ENCODE measurements around the gene CPNE7.

The CPNE7 gene

GRCh38 chr16:89565506-89566372 is 9.8 kb upstream of the CPNE7 start (continued):
- TF ChIP-seq ZNF529 (tag by site-specific recombination; IDR thresholded peaks at IDR 0.05; ENCODE audit: insufficient replicate concordance) (no peak), ZNF488 (tag by site-specific recombination; IDR thresholded peaks at IDR 0.05) (no peak), ZSCAN30 (tag by site-specific recombination; IDR thresholded peaks at IDR 0.05) (0 out of 2 replicates have a peak, but pooled peaks have one; percentile 81), MZF1 (tag by site-specific recombination; IDR thresholded peaks at IDR 0.05; ENCODE audit: borderline replicate concordance) (peak; percentile 49; the same call in 1 of the 2 replicates), ZNF184 (tag by site-specific recombination; IDR thresholded peaks at IDR 0.05) (no peak), ZNF155 (tag by site-specific recombination; IDR thresholded peaks at IDR 0.05) (no peak)

- no peak overlapping the region for H3K4me3 ChIP-seq (ENCODE audit: low read depth, low read length)
- no peaks in the 10 kb centered on the region for H3K9me3 ChIP-seq (ENCODE audit: control insufficient read depth, insufficient read depth, low read depth, low read length)
- POLR2A ChIA-PET = interaction anchor here (1.5 kb wide), 1 partner anchor 16 kb away, joined by 3 read pairs; no protein-coding TSS in a partner anchor
- CTCF ChIA-PET = interaction anchor here (1.4 to 3.1 kb wide), 2 partner anchors 74 kb away, joined by 7 to 20 read pairs; no protein-coding TSS in a partner anchor
- peaks cover 5 to 23% of the 10 kb centered on the region in 2 experiments; a peak in 2 of 3 replicates for H3K36me3 ChIP-seq (ENCODE audit: control insufficient read depth in 2 of 2, insufficient read depth in 1 of 2, low read length in 2 of 2)
- no peak for TF ChIP-seq ZBTB1 (tag by site-specific recombination; IDR thresholded peaks at IDR 0.05)
- peak; percentile 68; the same call in 1 of the 2 replicates for TF ChIP-seq SCRT1 (tag by site-specific recombination; IDR thresholded peaks at IDR 0.05; ENCODE audit: borderline replicate concordance)
- TF ChIP-seq SCRT2 (tag by site-specific recombination; IDR thresholded peaks at IDR 0.05) = peak; percentile 66
- TF ChIP-seq PRDM10 (tag by site-specific recombination; IDR thresholded peaks at IDR 0.05) = no peak
- peak; percentile 29; the same call in 1 of the 2 replicates for TF ChIP-seq ZIC2 (tag by site-specific recombination; IDR thresholded peaks at IDR 0.05)
- TF ChIP-seq, protein P1, sequence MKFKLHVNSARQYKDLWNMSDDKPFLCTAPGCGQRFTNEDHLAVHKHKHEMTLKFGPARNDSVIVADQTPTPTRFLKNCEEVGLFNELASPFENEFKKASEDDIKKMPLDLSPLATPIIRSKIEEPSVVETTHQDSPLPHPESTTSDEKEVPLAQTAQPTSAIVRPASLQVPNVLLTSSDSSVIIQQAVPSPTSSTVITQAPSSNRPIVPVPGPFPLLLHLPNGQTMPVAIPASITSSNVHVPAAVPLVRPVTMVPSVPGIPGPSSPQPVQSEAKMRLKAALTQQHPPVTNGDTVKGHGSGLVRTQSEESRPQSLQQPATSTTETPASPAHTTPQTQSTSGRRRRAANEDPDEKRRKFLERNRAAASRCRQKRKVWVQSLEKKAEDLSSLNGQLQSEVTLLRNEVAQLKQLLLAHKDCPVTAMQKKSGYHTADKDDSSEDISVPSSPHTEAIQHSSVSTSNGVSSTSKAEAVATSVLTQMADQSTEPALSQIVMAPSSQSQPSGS (tag by site-specific recombination; IDR thresholded peaks at IDR 0.05; ENCODE audit: low read depth) = no peak
- TF ChIP-seq ZNF600 (tag by site-specific recombination; IDR thresholded peaks at IDR 0.05) = peak; percentile 5; the same call in 1 of the 2 replicates
- no peak for TF ChIP-seq ZNF184 (tag by site-specific recombination; IDR thresholded peaks at IDR 0.05)
- no peak for TF ChIP-seq ZNF639 (tag by site-specific recombination; IDR thresholded peaks at IDR 0.05)
- no peak for TF ChIP-seq YY1 (tag by site-specific recombination; IDR thresholded peaks at IDR 0.05)
- no peak overlapping the region; the same call in 1 of the 2 replicates for H3K27ac ChIP-seq (ENCODE audit: extremely low read depth, low read depth, low read length)
- H3K4me1 ChIP-seq (ENCODE audit: control insufficient read depth, insufficient read depth, low read length) = peaks cover 8% of the 10 kb centered on the region
Observed at GRCh38 chr16:89567656-89568594, 7.6 kb upstream of the CPNE7 start.

Data from HEK293 (cell line).